Esophagus (tissue), 2 donors: ENCODE results near the gene RPL36A. TPM values are rescaled to one million over a fixed set of nuclear protein-coding genes. Genes with fewer than 3 reads are reported as not detected.

ENCODE experiments used
- H3K27ac ChIP-seq, 2 donors: one replicate each; pipeline ENCODE4 v1.5.1; 2013; ENCODE audit warnings: low read depth in 2 of 2, mild to moderate bottlenecking in 2 of 2, inconsistent platforms in 1 of 2, low read length in 1 of 2, moderate library complexity in 1 of 2
- H3K27me3 ChIP-seq, 2 donors: one replicate each; pipeline ENCODE4 v1.6.1; 2013; ENCODE audit warnings: low read length in 2 of 2, control low read depth in 1 of 2, mild to moderate bottlenecking in 1 of 2; ENCODE audit not compliant: insufficient read depth in 2 of 2, control insufficient read depth in 1 of 2
- H3K36me3 ChIP-seq, 2 donors: one replicate each; pipeline ENCODE4 v1.6.1; 2013; ENCODE audit warnings: low read length in 1 of 2; ENCODE audit not compliant: control insufficient read depth in 2 of 2, insufficient read depth in 2 of 2
- H3K4me1 ChIP-seq, 2 donors: one replicate each; pipeline ENCODE4 v1.6.1; 2013; ENCODE audit warnings: low read length in 1 of 2; ENCODE audit not compliant: control insufficient read depth in 2 of 2, insufficient read depth in 2 of 2
- H3K4me3 ChIP-seq, 2 donors: one replicate each; pipeline ENCODE4 v1.5.1; 2013; ENCODE audit warnings: low read length in 2 of 2, mild to moderate bottlenecking in 2 of 2, low read depth in 1 of 2, moderate library complexity in 1 of 2
- H3K9me3 ChIP-seq, 2 donors: one replicate each; pipeline ENCODE4 v1.6.1; 2013; ENCODE audit warnings: mild to moderate bottlenecking in 2 of 2, low read depth in 1 of 2, low read length in 1 of 2, moderate library complexity in 1 of 2; ENCODE audit not compliant: control insufficient read depth in 2 of 2, insufficient read depth in 1 of 2
- WGBS, 2 donors: extraction: QIAGEN DNeasy Blood & Tissue Kit; methylation state at CpG; one replicate each; pipeline ENCODE4 v1.1.7; 2013; 5-methylcytosine and 5-hydroxymethylcytosine counted together
- polyA plus RNA-seq, 2 donors: library from polyadenylated mRNA; stranded (reverse); fragments of 200-250 nt; gene quantifications; one replicate each; pipeline ENCODE4 v1.2.3, GENCODE V29; 2013
- donor health status: healthy with polysubstance abuse.
- donor health status: Bipolar disorder and iron deficiency.

Gene RPL36A
- 1,000 to 10,000 TPM; 2,702 to 2,895 TPM for polyA plus RNA-seq

DNA sequence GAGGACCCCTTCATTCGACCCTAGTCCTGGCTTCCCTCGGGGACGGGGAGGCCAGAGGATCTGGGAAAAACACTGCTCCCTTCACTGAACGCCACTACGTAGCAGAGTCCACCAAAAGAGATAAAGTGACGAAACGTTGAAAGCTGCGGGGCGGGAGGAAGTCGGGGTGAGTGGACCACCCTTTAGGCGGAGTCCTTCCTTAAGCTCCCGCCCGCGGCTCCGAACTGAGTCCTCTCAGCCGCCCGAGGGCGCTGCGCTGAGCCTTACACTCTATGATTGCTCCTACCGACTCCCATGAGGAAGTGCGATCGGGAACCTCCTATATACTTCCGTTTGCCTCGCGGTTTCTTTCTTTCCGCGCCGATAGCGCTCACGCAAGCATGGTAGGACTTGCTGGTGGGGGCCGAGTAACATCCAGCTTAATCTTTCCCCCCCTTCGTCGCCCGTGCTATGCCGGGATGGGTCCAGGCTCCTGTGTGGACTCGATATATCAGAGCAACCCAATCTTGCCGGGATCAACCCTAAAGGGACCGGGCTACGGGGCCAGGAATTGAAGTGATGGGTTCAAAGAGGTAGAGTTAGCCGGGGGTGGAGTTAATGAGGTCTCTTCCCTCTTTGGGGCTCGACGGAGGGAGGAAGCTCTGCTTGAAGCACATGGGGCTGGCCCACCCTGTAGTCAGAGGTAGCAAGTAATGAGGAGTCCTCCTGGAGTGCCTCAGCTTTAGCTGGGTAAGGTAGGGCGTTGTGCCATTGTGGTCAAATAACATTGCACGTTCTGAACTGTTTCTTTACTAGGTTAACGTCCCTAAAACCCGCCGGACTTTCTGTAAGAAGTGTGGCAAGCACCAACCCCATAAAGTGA, at the start of gene RPL36A:
RPL36A (plus strand) TSS at position 348 of the 862 bp plus-strand sequence; CDS start at position 381, 33 bp downstream.
- Histone ChIP-seq H3K4me3 (peak within 1 kb of the TSS; percentile 52 to 54), H3K9me3 (no peaks in the 10 kb centered on the region), H3K36me3 (no peaks in the 10 kb centered on the region), H3K27ac (peak within 1 kb of the TSS; percentile 74 to 89), H3K27me3 (no peaks in the 10 kb centered on the region), H3K4me1 (no peaks in the 10 kb centered on the region)
- 1 to 30% methylated on average over 47 of the region's 47 CpGs for whole genome bisulfite sequencing, 2 donors

DNA sequence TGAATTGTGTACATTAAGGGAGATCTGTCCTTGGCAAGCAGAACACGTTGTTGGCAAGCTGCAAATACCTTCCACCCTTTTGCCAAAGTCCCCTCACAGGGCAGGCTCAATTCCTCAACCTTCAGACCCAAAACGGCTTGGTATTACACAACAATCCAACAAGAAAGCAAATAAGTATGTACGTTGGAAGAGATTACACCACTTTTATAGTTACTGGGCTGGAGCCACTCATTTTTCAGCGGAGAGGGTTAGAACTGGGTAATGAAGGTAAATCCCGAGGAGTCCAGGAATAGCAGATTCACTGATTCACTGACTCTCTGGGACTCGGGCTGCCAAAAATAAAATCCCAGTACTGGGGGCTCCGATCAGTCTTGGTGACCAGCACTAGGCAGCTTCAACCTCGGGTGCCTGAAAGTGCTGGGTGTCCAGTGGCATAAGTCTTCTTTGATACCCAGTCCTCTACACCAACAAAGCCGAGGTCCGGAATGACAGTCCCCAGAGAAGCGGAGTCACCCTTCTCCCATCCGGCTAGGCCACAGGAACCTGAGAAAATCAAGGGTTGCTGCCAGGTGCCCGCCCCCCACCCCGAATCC, 42.9 kb upstream of the RPL36A start:
- H3K27me3 ChIP-seq: no peaks in the 10 kb centered on the region
- H3K9me3 ChIP-seq: no peaks in the 10 kb centered on the region
- WGBS, 2 donors: 0 to 25% methylated on average over 14 of the region's 14 CpGs
- no peaks in the 10 kb centered on the region for H3K36me3 ChIP-seq
- H3K4me1 ChIP-seq: no peaks in the 10 kb centered on the region
- H3K4me3 ChIP-seq: peak overlapping the region; percentile 60 to 63
- peak overlapping the region; percentile 59 to 76 for H3K27ac ChIP-seq

DNA sequence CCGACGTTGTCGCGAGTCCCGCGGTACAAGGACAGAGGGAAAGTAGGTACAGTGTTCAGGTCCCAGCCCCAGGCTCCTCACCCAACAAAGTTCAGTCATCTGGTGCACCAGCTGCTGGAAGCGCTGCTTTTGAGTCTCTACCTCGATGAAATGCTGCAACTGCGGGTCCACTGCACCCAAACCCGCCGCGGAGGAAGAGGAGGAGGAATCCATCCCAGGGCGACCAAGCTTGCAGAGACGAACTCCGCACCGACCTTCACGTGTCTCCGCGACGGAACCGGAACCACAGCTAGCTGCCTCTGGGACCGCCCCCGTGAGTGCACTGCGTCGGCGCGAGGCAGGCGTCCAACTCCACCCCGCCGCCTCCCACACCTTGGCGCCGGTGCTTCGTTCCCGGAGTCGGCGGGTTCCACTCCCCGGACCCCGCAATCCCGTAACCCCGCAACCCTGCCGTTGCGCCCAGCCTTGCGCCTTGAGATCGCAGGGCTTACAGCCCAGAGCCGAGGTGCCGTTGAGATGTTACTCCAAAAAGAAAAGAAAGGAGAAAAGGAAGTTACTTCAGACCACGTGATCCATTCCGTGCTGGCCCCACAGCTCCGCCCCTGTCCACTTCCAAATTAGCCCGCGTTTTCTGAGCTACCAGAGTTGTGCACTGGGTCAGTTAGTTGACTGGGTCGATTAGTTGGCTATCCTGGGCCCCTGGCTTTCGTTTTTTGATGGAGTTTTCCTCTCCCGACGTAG, 42.2 kb upstream of the RPL36A start, which contains the start of gene TIMM8A:
TIMM8A (minus strand) TSS at position 291 of the 741 bp plus-strand sequence; CDS start at position 213, 78 bp downstream.
- H3K27ac ChIP-seq: peak within 1 kb of the TSS; percentile 76 to 90
- H3K9me3 ChIP-seq: no peaks in the 10 kb centered on the region
- 0 to 28% methylated on average over 52 to 55 of the region's 55 CpGs for WGBS, 2 donors
- H3K4me3 ChIP-seq: peak within 1 kb of the TSS; percentile 60 to 63
- no peaks in the 10 kb centered on the region for H3K27me3 ChIP-seq
- H3K4me1 ChIP-seq: no peaks in the 10 kb centered on the region
- H3K36me3 ChIP-seq: no peaks in the 10 kb centered on the region

DNA sequence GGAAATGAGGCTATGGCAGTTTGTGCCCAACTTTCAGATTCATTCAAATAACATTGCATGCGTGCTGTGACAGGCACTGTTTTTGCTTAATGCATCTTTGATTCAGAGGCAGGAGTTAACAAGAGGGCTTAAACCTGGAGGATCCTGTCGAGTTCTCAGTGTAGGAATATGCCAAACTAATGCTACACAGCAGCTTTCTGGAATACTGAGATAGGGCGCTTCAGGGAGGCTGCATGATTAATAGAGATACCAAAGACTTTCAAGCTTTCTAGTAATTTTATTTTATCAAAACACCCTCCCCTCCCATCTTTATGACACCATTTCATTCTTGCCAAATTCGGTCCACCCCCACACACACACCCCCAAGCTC, 41.6 kb upstream of the RPL36A start:
- Histone ChIP-seq H3K4me3 (peak overlapping the region; percentile 60 to 63), H3K36me3 (no peaks in the 10 kb centered on the region), H3K27me3 (no peaks in the 10 kb centered on the region), H3K27ac (peak overlapping the region in 1 of 2 donors; percentile 90), H3K4me1 (no peaks in the 10 kb centered on the region), H3K9me3 (no peaks in the 10 kb centered on the region)
- WGBS, 2 donors: 24 to 34% methylated on average over 4 of the region's 4 CpGs

DNA sequence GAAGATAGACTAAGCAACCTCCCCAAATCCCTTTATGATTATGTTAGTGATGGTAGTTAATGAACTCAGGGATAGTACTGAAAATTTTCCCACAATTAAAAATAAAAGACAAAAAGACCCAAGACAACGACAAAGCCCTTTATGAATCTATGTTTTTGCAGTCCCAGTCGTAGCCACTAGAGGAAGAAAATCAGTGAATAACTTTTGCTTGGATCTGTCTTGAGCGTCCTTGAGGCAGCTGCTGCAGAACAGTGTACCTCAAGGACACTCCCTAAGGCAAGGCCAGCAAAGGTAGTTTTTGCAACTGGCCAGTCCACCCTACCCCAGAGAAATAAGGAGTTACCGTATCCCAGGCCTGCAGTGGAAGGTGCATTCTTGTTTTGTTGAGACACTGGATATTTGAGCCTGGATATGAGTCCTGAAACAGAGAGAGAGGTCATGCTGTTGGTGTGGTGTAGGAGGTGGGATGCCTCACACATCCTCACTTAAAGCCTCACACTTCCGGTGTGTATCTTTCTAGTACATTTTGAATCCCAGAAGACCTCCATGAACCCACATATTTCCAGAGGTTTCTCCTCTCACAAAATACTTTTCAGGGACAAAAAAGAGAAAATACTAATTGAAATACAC, 33.5 kb upstream of the RPL36A start:
- H3K27ac ChIP-seq: no peak overlapping the region
- H3K4me3 ChIP-seq: no peak overlapping the region
- 49 to 66% methylated on average over 5 of the region's 5 CpGs for WGBS, 2 donors

DNA sequence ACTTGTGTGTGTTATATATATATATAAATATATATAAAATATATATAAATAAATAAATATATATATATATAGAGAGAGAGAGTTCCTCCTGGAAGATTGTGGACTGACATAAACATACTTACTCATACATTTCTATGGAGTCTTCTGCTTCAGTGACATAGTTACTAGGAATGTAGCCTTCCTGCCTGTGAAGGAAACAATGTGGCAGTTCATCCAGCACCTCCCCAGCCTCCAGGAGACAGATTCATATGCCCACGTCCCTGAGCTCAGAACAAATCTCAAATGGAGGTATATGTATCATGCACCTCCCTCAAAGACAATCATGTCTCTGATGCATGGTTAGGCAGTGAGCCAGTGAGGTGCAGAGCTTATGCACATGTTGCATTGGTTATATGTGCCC, 30.8 kb upstream of the RPL36A start:
- Histone ChIP-seq H3K9me3 (no peaks in the 10 kb centered on the region), H3K4me3 (no peak overlapping the region), H3K36me3 (no peaks in the 10 kb centered on the region), H3K27me3 (no peaks in the 10 kb centered on the region), H3K4me1 (peaks cover 0 to 4% of the 10 kb centered on the region in 2 donors), H3K27ac (no peak overlapping the region)
- 48 to 61% methylated on average over 1 of the region's 1 CpG for WGBS, 2 donors

More for the DNA sequence above, 33.5 kb upstream of the RPL36A start:
- Histone ChIP-seq H3K4me1 (peaks cover 0 to 3% of the 10 kb centered on the region in 2 donors), H3K36me3 (no peaks in the 10 kb centered on the region), H3K27me3 (no peaks in the 10 kb centered on the region), H3K9me3 (no peaks in the 10 kb centered on the region)

DNA sequence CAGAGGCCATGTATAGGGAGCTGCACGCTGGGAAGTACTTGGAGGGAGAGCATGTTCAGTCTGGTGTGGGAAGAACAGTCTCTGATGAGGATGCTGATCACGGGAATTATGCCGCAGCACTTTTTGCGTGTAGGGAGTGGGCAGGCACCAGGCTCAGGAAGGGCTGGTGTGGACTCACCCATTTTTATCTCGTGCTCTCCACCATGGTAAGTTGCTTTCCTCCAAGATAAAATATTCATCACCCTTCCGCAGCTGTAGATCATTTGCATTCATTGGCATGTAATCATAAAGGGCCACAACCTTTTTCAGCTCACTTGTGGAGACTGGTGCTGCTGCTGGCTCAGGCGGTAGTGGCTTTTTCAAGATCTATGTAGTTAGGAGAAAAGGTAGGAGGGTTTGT, 30.4 kb upstream of the RPL36A start:
- no peaks in the 10 kb centered on the region for H3K27me3 ChIP-seq
- peaks cover 0 to 4% of the 10 kb centered on the region in 2 donors for H3K4me1 ChIP-seq
- H3K27ac ChIP-seq: no peak overlapping the region
- no peak overlapping the region for H3K4me3 ChIP-seq
- H3K36me3 ChIP-seq: no peaks in the 10 kb centered on the region
- H3K9me3 ChIP-seq: no peaks in the 10 kb centered on the region
- WGBS, 2 donors: 75 to 76% methylated on average over 7 of the region's 7 CpGs

DNA sequence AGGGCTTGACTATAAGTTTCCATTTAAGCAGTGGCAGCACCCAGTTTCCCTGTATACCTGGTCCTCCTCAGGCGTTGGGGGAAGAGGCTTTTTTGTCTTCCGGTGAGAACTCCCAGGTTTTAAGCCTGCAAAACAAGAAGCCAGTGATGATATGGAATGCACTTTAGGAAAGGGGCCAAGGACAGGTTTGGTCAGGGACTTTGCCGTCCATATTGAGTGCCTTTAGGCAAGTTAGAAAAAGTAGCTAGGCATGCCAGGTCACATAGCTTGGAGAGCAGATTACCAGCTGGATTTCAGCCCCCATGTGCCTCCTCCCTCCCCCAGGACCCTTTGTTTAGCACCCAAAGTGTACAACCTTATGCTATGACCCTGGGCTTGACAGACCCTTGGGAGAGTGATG, 28.7 kb upstream of the RPL36A start:
- Histone ChIP-seq H3K4me3 (no peak overlapping the region), H3K27me3 (no peaks in the 10 kb centered on the region), H3K27ac (no peak overlapping the region), H3K36me3 (no peaks in the 10 kb centered on the region), H3K4me1 (peaks cover 0 to 4% of the 10 kb centered on the region in 2 donors), H3K9me3 (no peaks in the 10 kb centered on the region)
- 55 to 67% methylated on average over 3 of the region's 3 CpGs for WGBS, 2 donors

DNA sequence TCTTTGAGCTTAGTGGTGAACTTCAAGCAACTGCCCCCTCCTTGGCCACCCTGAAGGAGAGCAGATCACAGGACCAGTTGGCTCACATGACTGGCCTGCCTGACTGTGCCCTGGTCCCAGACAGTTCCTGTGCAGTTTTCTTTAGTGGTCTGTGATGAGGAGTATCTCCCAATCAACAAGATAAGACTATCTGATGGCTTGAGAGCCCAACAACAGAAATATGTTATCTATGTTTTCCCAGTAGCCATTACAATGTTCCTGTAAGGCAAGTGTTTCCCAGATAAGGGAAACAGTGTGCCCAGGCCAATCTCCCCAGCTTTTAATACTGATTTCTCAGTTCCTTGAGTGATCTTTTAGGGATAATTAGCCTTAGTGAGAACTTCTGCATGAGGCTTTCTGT, 28.1 kb upstream of the RPL36A start:
- no peak overlapping the region for H3K27ac ChIP-seq
- no peak overlapping the region for H3K4me3 ChIP-seq
- H3K9me3 ChIP-seq: no peaks in the 10 kb centered on the region
- peaks cover 0 to 4% of the 10 kb centered on the region in 2 donors for H3K4me1 ChIP-seq
- no peaks in the 10 kb centered on the region for H3K36me3 ChIP-seq
- H3K27me3 ChIP-seq: no peaks in the 10 kb centered on the region
